ENCODE results near the gene SCN1B.

DNA sequence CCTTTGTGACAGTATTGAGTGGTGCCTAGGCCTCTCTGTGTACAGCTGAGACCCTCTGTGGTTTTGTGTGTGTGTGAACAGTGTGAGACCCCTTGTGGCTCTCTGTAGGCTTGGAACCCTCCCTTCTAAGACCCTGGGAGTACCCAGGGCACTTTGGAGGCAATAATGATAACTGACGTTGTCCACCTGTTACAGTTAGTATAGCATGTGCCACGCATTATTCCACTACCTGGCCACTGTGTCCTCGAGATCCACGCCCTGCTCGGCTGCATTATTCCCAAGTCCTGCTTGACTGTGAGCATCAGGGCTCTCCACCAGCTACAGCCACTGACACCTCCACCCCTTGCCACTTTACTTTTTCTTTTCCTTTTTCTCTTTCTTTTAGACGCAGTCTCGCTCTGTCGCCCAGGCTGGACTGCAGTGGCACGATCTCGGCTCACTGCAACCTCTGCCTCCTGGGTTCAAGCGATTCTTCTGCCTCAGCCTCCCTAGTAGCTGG, 28.2 kb upstream of the SCN1B start:
- TF ChIP-seq CTCF (IDR thresholded peaks at IDR 0.05): no peak
- no peak for TF ChIP-seq POLR2A (IDR thresholded peaks at IDR 0.05)
